Stomach smooth muscle (tissue), 2 donors: ENCODE measurements around the gene CCDC40.
"Not testable (repeated sequence)": the region's sequence is repeated elsewhere in the genome, so short reads cannot be mapped to it uniquely, and the experiment has no call there.

ENCODE experiments used
- H3K27ac ChIP-seq: one replicate; pipeline ENCODE4 v1.7.0; 2013; ENCODE audit warnings: mild to moderate bottlenecking, low read length, inconsistent platforms
- H3K27me3 ChIP-seq, 2 donors: one replicate each; pipeline ENCODE4 v1.7.0; 2013; ENCODE audit warnings: low read length in 2 of 2; ENCODE audit not compliant: insufficient read depth in 2 of 2, control insufficient read depth in 1 of 2
- H3K36me3 ChIP-seq, 2 donors: one replicate each; pipeline ENCODE4 v1.7.0; 2013; ENCODE audit warnings: low read length in 2 of 2; ENCODE audit not compliant: control insufficient read depth in 2 of 2, insufficient read depth in 2 of 2
- H3K4me1 ChIP-seq: one replicate; pipeline ENCODE4 v1.7.0; 2013; ENCODE audit warnings: low read length; ENCODE audit not compliant: control insufficient read depth, insufficient read depth
- H3K4me3 ChIP-seq, 2 donors: one replicate each; pipeline ENCODE4 v1.7.0; 2013; ENCODE audit warnings: low read length in 2 of 2
- H3K9ac ChIP-seq, 2 donors: one replicate each; pipeline ENCODE4 v1.7.0; 2013; ENCODE audit warnings: low read length in 2 of 2, mild to moderate bottlenecking in 1 of 2
- H3K9me3 ChIP-seq, 2 donors: one replicate each; pipeline ENCODE4 v1.7.0; 2013; ENCODE audit warnings: low read length in 2 of 2; ENCODE audit not compliant: control insufficient read depth in 2 of 2
- donor health status: healthy.
- donor health status: Pancreatic carcinoma.

The CCDC40 gene

DNA sequence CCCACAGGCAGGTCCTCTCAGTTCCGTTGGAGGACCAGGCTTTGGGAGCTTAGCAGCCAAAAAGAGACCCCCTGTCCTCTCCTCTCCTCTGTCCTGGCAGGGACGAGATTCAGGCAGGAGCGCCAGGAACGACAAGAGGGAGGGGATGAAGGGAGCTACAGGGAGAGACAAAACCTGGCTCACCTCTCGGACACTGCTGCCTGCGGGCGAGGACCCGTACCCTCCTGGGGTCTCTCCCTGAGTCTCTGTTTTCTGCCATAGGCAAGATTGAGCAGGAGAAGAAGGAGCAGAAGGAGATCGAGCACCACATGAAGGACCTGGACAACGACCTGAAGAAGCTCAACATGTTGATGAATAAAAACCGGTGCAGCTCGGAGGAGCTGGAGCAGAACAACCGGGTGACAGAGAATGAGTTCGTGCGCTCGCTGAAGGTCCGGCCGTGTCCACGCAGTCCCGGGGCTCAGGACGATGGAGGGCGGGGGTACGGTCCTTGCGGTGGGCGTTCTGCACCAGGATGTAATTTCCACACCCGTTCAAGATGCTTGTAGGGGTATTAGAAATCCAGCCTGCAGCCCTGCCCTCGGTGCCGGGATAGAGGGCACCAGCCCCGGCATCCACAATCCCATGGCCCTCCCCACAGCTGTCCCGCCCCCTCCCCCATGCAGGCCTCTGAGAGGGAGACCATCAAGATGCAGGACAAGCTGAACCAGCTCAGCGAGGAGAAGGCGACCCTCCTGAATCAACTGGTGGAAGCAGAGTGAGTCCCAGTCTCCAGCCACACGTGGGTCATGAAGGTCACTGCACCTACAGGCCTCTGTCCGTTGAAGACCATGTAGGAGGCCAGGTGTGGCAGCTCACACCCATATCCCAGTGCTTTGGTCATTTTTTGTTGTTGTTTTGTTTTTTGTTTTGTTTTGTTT lies 51.2 kb downstream of the CCDC40 start:
- Histone ChIP-seq H3K27me3 (no peaks in the 10 kb centered on the region), H3K9me3 (no peaks in the 10 kb centered on the region), H3K9ac (no peak overlapping the region), H3K27ac (no peak overlapping the region), H3K36me3 (peaks cover 0 to 3% of the 10 kb centered on the region in 2 donors), H3K4me3 (no peak overlapping the region), H3K4me1 (no peaks in the 10 kb centered on the region)

DNA sequence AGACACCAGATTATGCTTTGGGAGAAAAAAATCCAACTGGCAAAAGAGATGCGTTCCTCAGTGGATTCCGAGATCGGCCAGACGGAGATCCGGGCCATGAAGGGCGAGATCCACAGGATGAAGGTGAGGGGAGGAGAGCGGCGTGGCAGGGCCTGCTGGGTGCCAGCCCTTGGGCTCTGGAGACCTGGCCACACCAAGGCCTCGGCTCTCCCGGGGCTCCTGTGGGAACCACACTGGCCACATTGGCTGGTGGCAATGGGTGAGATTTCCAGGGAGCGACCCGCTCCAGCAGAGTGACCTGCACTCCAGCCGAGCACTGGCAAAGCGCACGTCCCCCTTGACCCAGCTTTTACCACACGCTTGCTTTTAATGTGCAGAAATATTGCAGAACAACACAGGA lies 53.3 kb downstream of the CCDC40 start:
- Histone ChIP-seq H3K27me3 (no peaks in the 10 kb centered on the region), H3K9me3 (no peaks in the 10 kb centered on the region), H3K9ac (no peak overlapping the region), H3K4me1 (no peaks in the 10 kb centered on the region), H3K36me3 (peaks cover 0 to 3% of the 10 kb centered on the region in 2 donors), H3K27ac (no peak overlapping the region), H3K4me3 (no peak overlapping the region)

DNA sequence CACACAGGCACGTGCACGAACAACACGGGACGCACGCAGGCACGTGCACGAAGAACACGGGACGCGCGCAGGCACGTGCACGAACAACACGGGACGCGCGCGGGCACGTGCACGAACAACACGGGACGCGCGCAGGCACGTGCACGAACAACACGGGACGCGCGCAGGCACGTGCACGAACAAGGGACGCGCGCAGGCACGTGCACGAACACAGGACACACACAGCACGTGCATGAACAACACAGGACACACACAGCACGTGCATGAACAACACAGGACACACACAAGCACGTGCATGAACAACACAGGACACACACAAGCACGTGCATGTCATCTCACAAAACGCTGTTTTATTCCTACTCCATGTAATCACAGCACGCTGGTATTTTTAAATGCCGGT lies 53.7 kb downstream of the CCDC40 start:
- not testable (repeated sequence) for H3K27me3 ChIP-seq, H3K9ac ChIP-seq, H3K4me1 ChIP-seq, H3K27ac ChIP-seq, H3K9me3 ChIP-seq, H3K4me3 ChIP-seq, H3K36me3 ChIP-seq

DNA sequence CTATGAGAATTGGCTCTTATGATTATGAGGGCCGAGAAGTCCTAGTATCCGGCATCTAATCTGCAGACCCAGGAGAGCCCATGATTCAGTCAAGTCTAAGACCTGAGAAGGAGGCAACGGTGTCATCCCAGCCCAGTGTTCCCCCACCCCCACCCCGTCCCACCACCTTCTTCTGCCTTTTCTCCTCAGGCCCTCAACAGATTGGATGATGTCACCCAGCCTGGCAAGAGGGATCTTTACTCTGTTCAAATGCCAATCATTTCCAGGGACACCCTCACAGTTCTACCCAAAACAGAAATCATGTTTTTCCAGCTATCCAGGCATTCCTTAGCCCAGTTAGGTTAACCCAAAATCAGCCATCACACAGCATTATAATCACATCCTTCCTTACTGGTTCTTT lies 54.9 kb downstream of the CCDC40 start:
- H3K4me1 ChIP-seq = no peaks in the 10 kb centered on the region

DNA sequence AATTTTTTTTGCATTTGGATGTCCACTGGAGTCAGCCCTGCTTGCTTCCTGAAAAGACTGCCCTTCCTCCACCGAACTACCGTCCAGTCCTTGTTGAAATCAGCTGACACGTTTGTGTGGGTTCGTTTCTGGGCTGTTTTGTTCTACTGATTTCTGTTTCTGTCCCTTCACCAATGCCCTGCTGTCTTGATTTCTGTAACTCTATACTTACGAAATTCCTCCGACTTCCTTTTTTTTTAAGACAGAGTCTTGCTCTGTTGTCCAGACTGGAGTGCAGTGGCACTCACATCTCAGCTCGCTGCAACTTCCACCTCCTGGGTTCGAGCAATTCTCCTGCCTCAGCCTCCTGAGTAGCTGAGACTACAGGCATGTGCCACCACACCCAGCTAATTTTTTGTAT lies 56.5 kb downstream of the CCDC40 start:
- Histone ChIP-seq H3K9ac (no peak overlapping the region), H3K27me3 (no peaks in the 10 kb centered on the region), H3K4me3 (no peak overlapping the region), H3K27ac (no peak overlapping the region), H3K36me3 (peaks cover 0 to 3% of the 10 kb centered on the region in 2 donors), H3K4me1 (no peaks in the 10 kb centered on the region), H3K9me3 (no peaks in the 10 kb centered on the region)

More for the DNA sequence above, 54.9 kb downstream of the CCDC40 start:
- Histone ChIP-seq H3K4me3 (no peak overlapping the region), H3K27me3 (no peaks in the 10 kb centered on the region), H3K9ac (no peak overlapping the region), H3K27ac (no peak overlapping the region), H3K9me3 (no peaks in the 10 kb centered on the region), H3K36me3 (peaks cover 0 to 3% of the 10 kb centered on the region in 2 donors)

DNA sequence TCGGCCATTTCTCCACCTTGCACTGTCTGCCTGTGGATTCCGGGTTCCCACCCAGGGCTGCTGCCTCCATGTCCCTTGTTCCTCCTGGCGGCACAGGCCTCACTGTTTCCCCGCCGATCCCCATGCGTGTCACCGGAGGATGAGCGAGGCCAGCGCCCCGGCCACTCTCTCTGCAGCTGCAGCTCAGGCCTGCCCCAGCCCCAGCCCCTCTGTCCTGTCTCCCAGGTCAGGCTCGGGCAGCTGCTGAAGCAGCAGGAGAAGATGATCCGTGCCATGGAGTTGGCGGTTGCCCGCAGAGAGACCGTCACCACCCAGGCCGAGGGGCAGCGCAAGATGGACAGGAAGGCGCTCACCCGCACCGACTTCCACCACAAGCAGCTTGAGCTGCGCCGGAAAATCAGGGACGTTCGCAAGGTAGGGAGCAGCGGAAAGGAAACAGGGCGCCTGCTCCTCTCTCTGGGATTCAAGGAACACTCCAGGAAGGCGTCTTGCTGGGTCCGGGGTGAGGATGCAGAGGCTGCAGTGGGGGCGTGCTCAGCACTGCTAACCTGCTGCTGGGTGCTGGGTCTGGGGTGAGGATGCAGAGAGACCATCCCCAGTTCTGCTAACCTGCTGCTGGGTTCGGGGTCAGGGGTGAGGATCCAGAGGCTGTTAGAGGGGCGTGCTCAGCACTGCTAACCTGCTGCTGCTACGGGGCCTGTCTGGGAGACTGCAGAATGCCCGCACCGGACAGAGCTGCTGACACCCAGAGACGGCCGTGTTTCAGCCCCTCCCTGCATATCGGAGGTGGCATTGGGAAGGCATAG lies 58.8 kb downstream of the CCDC40 start:
- Histone ChIP-seq H3K36me3 (peaks cover 0 to 3% of the 10 kb centered on the region in 2 donors), H3K9me3 (no peaks in the 10 kb centered on the region), H3K27ac (no peak overlapping the region), H3K4me1 (no peaks in the 10 kb centered on the region), H3K27me3 (no peaks in the 10 kb centered on the region), H3K4me3 (no peak overlapping the region), H3K9ac (no peak overlapping the region)

DNA sequence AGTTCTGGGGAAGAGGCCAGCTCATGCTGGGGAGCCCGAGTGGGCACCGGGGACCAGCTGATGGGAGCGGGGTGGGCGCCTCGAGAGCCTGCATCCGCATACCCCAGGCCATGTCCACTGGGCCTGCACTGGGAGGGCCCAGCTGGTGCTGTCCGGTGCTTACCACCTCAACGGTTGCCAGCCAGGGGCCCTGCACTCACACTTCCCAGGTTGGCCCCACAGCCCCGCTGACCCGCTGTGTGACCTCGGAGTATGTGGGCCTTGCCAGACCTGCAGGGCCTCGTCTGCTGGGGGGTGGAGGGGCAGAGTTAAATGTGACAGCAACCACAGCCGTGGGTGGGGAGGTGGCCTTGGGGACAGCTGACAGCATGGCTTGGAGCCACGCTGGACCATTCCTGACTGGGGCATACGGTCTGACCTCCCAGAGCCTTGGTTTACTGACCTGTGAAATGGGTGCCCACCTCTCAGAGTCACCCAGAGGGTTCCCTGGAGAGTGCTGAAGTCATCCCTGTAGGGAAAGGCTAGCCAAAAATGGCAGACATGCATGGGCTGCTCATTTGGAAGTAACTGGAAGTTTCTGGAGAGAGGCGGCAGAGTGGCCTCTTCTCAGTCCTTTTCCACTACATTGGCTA lies 59.5 kb downstream of the CCDC40 start:
- H3K36me3 ChIP-seq = no peaks in the 10 kb centered on the region
- H3K27me3 ChIP-seq = no peaks in the 10 kb centered on the region
- H3K9ac ChIP-seq = no peak overlapping the region
- no peaks in the 10 kb centered on the region for H3K9me3 ChIP-seq
- H3K4me1 ChIP-seq = peaks cover 6% of the 10 kb centered on the region
- no peak overlapping the region for H3K4me3 ChIP-seq
- no peak overlapping the region for H3K27ac ChIP-seq

GRCh38 chr17:80096561-80097021 lies 60.1 kb downstream of the CCDC40 start:
- H3K4me3 ChIP-seq = no peak overlapping the region
- H3K36me3 ChIP-seq = no peaks in the 10 kb centered on the region
- no peak overlapping the region for H3K9ac ChIP-seq
- H3K27ac ChIP-seq = no peak overlapping the region
- no peaks in the 10 kb centered on the region for H3K27me3 ChIP-seq
- H3K9me3 ChIP-seq = no peaks in the 10 kb centered on the region
- H3K4me1 ChIP-seq = peaks cover 9% of the 10 kb centered on the region

- peaks cover 15% of the 10 kb centered on the region for H3K4me1 ChIP-seq
- H3K27ac ChIP-seq = no peak overlapping the region
- H3K27me3 ChIP-seq = no peaks in the 10 kb centered on the region
- H3K9ac ChIP-seq = no peak overlapping the region
- no peaks in the 10 kb centered on the region for H3K9me3 ChIP-seq
- H3K4me3 ChIP-seq = no peak overlapping the region
- no peaks in the 10 kb centered on the region for H3K36me3 ChIP-seq
Measured at GRCh38 chr17:80097127-80097621, 60.7 kb downstream of the CCDC40 start.

DNA sequence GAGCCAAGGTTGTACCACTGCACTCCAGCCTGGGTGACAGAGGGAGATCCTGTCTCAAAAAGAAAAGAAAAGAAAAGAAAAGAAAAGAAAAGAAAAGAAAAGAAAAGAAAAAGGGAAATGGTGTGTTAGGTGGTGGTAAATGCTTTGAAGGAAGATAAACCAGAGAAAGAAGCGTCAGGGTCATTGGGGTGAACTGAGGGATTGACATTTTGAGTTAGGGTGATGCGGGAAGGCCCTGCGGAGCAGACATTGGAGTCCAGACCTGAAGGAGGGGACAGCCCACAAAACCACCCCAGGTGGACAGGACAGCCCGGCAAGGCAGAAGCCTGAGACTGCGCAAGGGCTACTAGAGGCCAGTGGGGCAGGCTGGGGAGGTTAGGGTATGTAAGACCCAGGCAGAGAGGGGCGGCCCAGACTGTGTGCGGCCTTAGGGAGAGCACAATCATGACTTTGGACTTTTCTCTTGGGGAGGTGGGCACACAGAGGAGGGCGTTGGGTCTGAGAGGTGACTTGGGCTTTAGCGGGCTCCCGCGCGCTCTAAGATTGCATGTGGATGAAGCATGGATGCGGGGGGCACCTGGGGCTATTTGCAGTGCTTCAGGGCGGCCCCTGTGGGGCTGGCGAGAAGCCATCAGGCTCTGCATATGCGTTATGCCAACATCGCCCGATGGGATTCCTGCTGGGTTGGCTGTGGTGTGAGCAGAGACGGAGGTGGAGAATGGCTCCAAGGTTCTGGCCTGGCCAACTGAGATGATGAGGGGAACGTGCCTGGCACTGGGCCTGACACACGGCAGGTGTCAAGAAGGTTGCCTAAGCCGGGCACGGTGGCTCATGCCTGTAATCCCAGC lies 61.6 kb downstream of the CCDC40 start:
- H3K27me3 ChIP-seq = no peaks in the 10 kb centered on the region
- peaks cover 19% of the 10 kb centered on the region for H3K4me1 ChIP-seq
- no peaks in the 10 kb centered on the region for H3K9me3 ChIP-seq
- H3K27ac ChIP-seq = no peak overlapping the region
- H3K9ac ChIP-seq = no peak overlapping the region
- no peaks in the 10 kb centered on the region for H3K36me3 ChIP-seq
- no peak overlapping the region for H3K4me3 ChIP-seq
